OCI-M2 (cell line): ENCODE results near the gene INHA.

Source experiments
- DNase-seq: peaks from one replicate; lab custom pipeline; 2025; ENCODE audit not compliant: unreplicated experiment; lab: John Stamatoyannopoulos, UW

Gene INHA

GRCh38 chr2:219539926-219540678 lies 32.0 kb upstream of the INHA start:
- DNase-seq, result no peak

- DNase-seq, result no peak
These were observed 31.2 kb upstream of the INHA start for GRCh38 chr2:219540784-219541504.

GRCh38 chr2:219541611-219542180 lies 30.4 kb upstream of the INHA start:
- no peak for DNase-seq

- no peak for DNase-seq
These were observed 29.0 kb upstream of the INHA start for GRCh38 chr2:219542931-219543595.

GRCh38 chr2:219543596-219544358 lies 28.3 kb upstream of the INHA start, which contains the start of the genes CHPF and TMEM198:
CHPF (minus strand) TSS chr2:219543809; CDS start chr2:219543538, 271 bp downstream.
TMEM198 (plus strand) TSS chr2:219544028; CDS start chr2:219544728, 700 bp downstream.
- DNase-seq, result peak; percentile 86

- DNase-seq, result no peak
These were observed 27.5 kb upstream of the INHA start for GRCh38 chr2:219544567-219544966.

GRCh38 chr2:219545295-219545942 lies 26.7 kb upstream of the INHA start:
- no peak for DNase-seq

GRCh38 chr2:219545943-219546352 lies 26.2 kb upstream of the INHA start:
- no peak for DNase-seq

- no peak for DNase-seq
These were observed 24.5 kb upstream of the INHA start for GRCh38 chr2:219547621-219548020.

- DNase-seq, result no peak
These were observed 23.1 kb upstream of the INHA start for GRCh38 chr2:219548990-219549389.

- no peak for DNase-seq
These were observed 22.5 kb upstream of the INHA start for GRCh38 chr2:219549619-219550018.

GRCh38 chr2:219551441-219552381 lies 20.4 kb upstream of the INHA start:
- DNase-seq, result no peak

- peak; percentile 56 for DNase-seq
These were observed 19.5 kb upstream of the INHA start for GRCh38 chr2:219552382-219553167.

GRCh38 chr2:219553168-219553417 lies 19.0 kb upstream of the INHA start:
- no peak for DNase-seq

GRCh38 chr2:219553463-219553963 lies 18.6 kb upstream of the INHA start:
- DNase-seq, result no peak

GRCh38 chr2:219554350-219554749 lies 17.8 kb upstream of the INHA start:
- no peak for DNase-seq

GRCh38 chr2:219555956-219556355 lies 16.2 kb upstream of the INHA start:
- no peak for DNase-seq

GRCh38 chr2:219556413-219556812 lies 15.7 kb upstream of the INHA start:
- DNase-seq, result no peak
